H9 (cell line): ENCODE results near the gene TMTC2. TPM values are rescaled to one million over a fixed set of nuclear protein-coding genes. Genes with fewer than 3 reads are reported as not detected.

Source experiments
- DNase-seq: peaks from one replicate; pipeline ENCODE4 v3.0.0-alpha.2; 2017
- H2AFZ ChIP-seq: one replicate; pipeline ENCODE4 v1.6.1; 2013; ENCODE audit warnings: mild to moderate bottlenecking, low read length, control low read depth, moderate library complexity
- H2AK5ac ChIP-seq: 2 replicates; pipeline ENCODE4 v1.6.1; 2013; ENCODE audit warnings: low read length, control low read depth, mixed read lengths; ENCODE audit not compliant: insufficient read length
- H2BK120ac ChIP-seq: one replicate; pipeline ENCODE4 v1.6.1; 2013; ENCODE audit warnings: low read depth, mild to moderate bottlenecking, low read length, control low read depth, inconsistent platforms; ENCODE audit not compliant: poor library complexity, severe bottlenecking
- H2BK12ac ChIP-seq: 2 replicates; pipeline ENCODE4 v1.6.1; 2013; ENCODE audit warnings: low read length, control low read depth, mixed read lengths, low read depth; ENCODE audit not compliant: insufficient read length
- H2BK15ac ChIP-seq: 2 replicates; pipeline ENCODE4 v1.6.1; 2013; ENCODE audit warnings: low read depth, low read length, control low read depth
- H2BK20ac ChIP-seq: one replicate; pipeline ENCODE4 v1.6.1; 2013; ENCODE audit warnings: low read depth, mild to moderate bottlenecking, low read length, control low read depth, inconsistent platforms; ENCODE audit not compliant: poor library complexity, severe bottlenecking
- H2BK5ac ChIP-seq: 2 replicates; pipeline ENCODE4 v1.6.1; 2013; ENCODE audit warnings: low read length, control low read depth, mixed read lengths; ENCODE audit not compliant: insufficient read length
- H3K14ac ChIP-seq: 2 replicates; pipeline ENCODE4 v1.6.1; 2013; ENCODE audit warnings: low read length, control low read depth; ENCODE audit not compliant: insufficient read depth
- H3K18ac ChIP-seq: 2 replicates; pipeline ENCODE4 v1.6.1; 2013; ENCODE audit warnings: low read depth, mild to moderate bottlenecking, mixed read lengths, low read length, control low read depth; ENCODE audit not compliant: insufficient read length
- H3K23ac ChIP-seq: 2 replicates; pipeline ENCODE4 v1.6.1; 2013; ENCODE audit warnings: low read length, control low read depth, mixed read lengths, low read depth; ENCODE audit not compliant: insufficient read length
- H3K23me2 ChIP-seq: 2 replicates; pipeline ENCODE4 v1.6.1; 2013; ENCODE audit warnings: low read depth, mild to moderate bottlenecking, mixed read lengths, low read length, control low read depth; ENCODE audit not compliant: insufficient read length, poor library complexity, severe bottlenecking
- H3K27ac ChIP-seq: 2 replicates; pipeline ENCODE4 v1.5.1; 2013; ENCODE audit warnings: low read length, control low read depth, mixed read lengths, low read depth; ENCODE audit not compliant: insufficient read length
- H3K27me3 ChIP-seq: 2 replicates; pipeline ENCODE4 v1.6.1; 2013; ENCODE audit warnings: low read length, control low read depth, inconsistent platforms; ENCODE audit not compliant: insufficient read depth
- H3K4ac ChIP-seq: 2 replicates; pipeline ENCODE4 v1.6.1; 2013; ENCODE audit warnings: low read depth, mild to moderate bottlenecking, control low read depth, inconsistent platforms, low read length, moderate library complexity
- H3K4me1 ChIP-seq: 2 replicates; pipeline ENCODE4 v1.6.1; 2013; ENCODE audit warnings: low read length, control low read depth, inconsistent platforms; ENCODE audit not compliant: insufficient read depth
- H3K4me2 ChIP-seq: 2 replicates; pipeline ENCODE4 v1.6.1; 2013; ENCODE audit warnings: low read length, control low read depth, mixed read lengths; ENCODE audit not compliant: insufficient read length, insufficient read depth
- H3K56ac ChIP-seq: 2 replicates; pipeline ENCODE4 v1.6.1; 2013; ENCODE audit warnings: low read depth, mild to moderate bottlenecking, mixed read lengths, low read length, control low read depth; ENCODE audit not compliant: insufficient read length
- H3K79me1 ChIP-seq: 2 replicates; pipeline ENCODE4 v1.6.1; 2013; ENCODE audit warnings: low read depth, mild to moderate bottlenecking, moderate library complexity, low read length, control low read depth, inconsistent platforms; ENCODE audit not compliant: insufficient read depth, poor library complexity, severe bottlenecking
- H3K79me2 ChIP-seq: 2 replicates; pipeline ENCODE4 v1.6.1; 2013; ENCODE audit warnings: low read length, control low read depth, inconsistent platforms; ENCODE audit not compliant: insufficient read depth
- H3K9ac ChIP-seq: 2 replicates; pipeline ENCODE4 v1.6.1; 2013; ENCODE audit warnings: low read length, control low read depth, mixed read lengths; ENCODE audit not compliant: insufficient read length; ENCODE audit errors: extremely low read depth
- H3K9me3 ChIP-seq: one replicate; pipeline ENCODE4 v1.6.1; 2013; ENCODE audit warnings: low read depth, low read length, inconsistent platforms; ENCODE audit not compliant: control insufficient read depth
- H3T11ph ChIP-seq: one replicate; pipeline ENCODE4 v1.6.1; 2013; ENCODE audit warnings: mild to moderate bottlenecking, low read length, control low read depth, inconsistent platforms
- H4K20me1 ChIP-seq: one replicate; pipeline ENCODE4 v1.6.1; 2013; ENCODE audit not compliant: control insufficient read depth, insufficient read length, insufficient read depth
- H4K5ac ChIP-seq: 2 replicates; pipeline ENCODE4 v1.6.1; 2013; ENCODE audit warnings: low read depth, mild to moderate bottlenecking, mixed read lengths, low read length, control low read depth; ENCODE audit not compliant: insufficient read length
- H4K8ac ChIP-seq: replicated peaks from 2 replicates; pipeline ENCODE4 v1.6.1; 2013; ENCODE audit warnings: low read length, control low read depth, mixed read lengths, low read depth; ENCODE audit not compliant: insufficient read length
- H4K91ac ChIP-seq: 2 replicates; pipeline ENCODE4 v1.6.1; 2013; ENCODE audit warnings: low read depth, mild to moderate bottlenecking, moderate library complexity, mixed read lengths, low read length, control low read depth; ENCODE audit not compliant: insufficient read length
- H3K27ac Mint-ChIP-seq, 3 experiments: 2 replicates in 2 of 3; 3 replicates in 1 of 3; pipeline ENCODE4 v1.8.0; 2020 to 2021; ENCODE audit warnings: mixed read lengths in 3 of 3, mild to moderate bottlenecking in 1 of 3, moderate library complexity in 1 of 3
- H3K27me3 Mint-ChIP-seq: 2 replicates; pipeline ENCODE4 v1.8.0; 2021; ENCODE audit warnings: low read depth, mild to moderate bottlenecking, moderate library complexity, mixed read lengths
- H3K36me3 Mint-ChIP-seq, 3 experiments: 2 replicates in 2 of 3; 3 replicates in 1 of 3; pipeline ENCODE4 v1.8.0; 2020 to 2021; ENCODE audit warnings: low read depth in 3 of 3, mixed read lengths in 3 of 3; ENCODE audit not compliant: insufficient read depth in 1 of 3
- H3K4me1 Mint-ChIP-seq, 2 experiments: 2 replicates each; pipeline ENCODE4 v1.8.0; 2020; ENCODE audit warnings: mixed read lengths in 2 of 2
- H3K4me3 Mint-ChIP-seq, 2 experiments: 2 replicates in 1 of 2; 3 replicates in 1 of 2; pipeline ENCODE4 v1.8.0; 2020 to 2021; ENCODE audit warnings: mild to moderate bottlenecking in 2 of 2, mixed read lengths in 2 of 2, moderate library complexity in 1 of 2
- H3K9me3 Mint-ChIP-seq, 2 experiments: 2 replicates in 1 of 2; 3 replicates in 1 of 2; pipeline ENCODE4 v1.8.0; 2020; ENCODE audit warnings: mild to moderate bottlenecking in 2 of 2, mixed read lengths in 2 of 2, moderate library complexity in 1 of 2
- WGBS: extraction: QIAGEN DNeasy Blood & Tissue Kit; methylation state at CpG from one replicate; pipeline ENCODE4 v1.1.7; 2013; ENCODE audit warnings: missing lambda C conversion rate, low lambda C conversion rate, mixed read lengths; ENCODE audit not compliant: insufficient read length; ENCODE audit errors: extremely low coverage; 5-methylcytosine and 5-hydroxymethylcytosine counted together
- total RNA-seq: library from RNA; stranded (reverse); gene quantifications from 2 replicates; pipeline ENCODE4 v1.2.1, GENCODE V29; 2021
- TF ChIP-seq, protein P1 (sequence below): fragments of 200-600 bp; sonication (generic); conservative IDR thresholded peaks from 3 replicates; pipeline ENCODE4 v1.8.0; 2021; ENCODE audit warnings: antibody characterized with exemption, mild to moderate bottlenecking

Gene TMTC2
- total RNA-seq, 1 experiment from 2014 or later: 3.1 TPM

DNA sequence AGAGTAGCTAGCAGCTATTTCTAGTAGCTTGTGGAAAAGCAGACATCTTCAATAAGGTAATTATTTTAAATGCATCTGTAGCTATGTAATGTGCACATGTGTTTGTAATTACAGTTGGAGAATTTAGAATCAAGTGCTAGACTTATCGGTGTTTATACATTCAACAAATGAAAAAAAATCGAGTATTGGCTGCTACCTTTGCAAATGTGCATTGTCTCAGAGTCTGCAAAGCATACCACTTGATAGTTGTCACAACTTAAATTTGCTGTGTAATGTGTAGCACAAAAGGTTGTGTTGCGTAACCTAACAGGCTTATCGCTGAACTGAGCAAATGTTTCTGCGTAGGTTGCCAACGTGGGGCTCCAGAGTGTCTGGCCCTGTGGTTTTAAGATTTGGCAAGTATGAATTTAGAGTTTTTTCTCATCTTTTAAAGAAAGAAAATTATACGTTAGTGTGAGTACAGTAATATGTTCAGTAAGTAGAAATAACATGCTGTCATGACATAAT lies 44.3 kb downstream of the TMTC2 start:
- no peak overlapping the region for H4K5ac ChIP-seq
- H3K4me1 Mint-ChIP-seq: peaks cover 6% of the 10 kb centered on the region in 2 experiments; a peak in 3 of 4 replicates
- H3K4me2 ChIP-seq: no peak overlapping the region
- H2BK20ac ChIP-seq: no peak overlapping the region
- TF ChIP-seq, protein P1, sequence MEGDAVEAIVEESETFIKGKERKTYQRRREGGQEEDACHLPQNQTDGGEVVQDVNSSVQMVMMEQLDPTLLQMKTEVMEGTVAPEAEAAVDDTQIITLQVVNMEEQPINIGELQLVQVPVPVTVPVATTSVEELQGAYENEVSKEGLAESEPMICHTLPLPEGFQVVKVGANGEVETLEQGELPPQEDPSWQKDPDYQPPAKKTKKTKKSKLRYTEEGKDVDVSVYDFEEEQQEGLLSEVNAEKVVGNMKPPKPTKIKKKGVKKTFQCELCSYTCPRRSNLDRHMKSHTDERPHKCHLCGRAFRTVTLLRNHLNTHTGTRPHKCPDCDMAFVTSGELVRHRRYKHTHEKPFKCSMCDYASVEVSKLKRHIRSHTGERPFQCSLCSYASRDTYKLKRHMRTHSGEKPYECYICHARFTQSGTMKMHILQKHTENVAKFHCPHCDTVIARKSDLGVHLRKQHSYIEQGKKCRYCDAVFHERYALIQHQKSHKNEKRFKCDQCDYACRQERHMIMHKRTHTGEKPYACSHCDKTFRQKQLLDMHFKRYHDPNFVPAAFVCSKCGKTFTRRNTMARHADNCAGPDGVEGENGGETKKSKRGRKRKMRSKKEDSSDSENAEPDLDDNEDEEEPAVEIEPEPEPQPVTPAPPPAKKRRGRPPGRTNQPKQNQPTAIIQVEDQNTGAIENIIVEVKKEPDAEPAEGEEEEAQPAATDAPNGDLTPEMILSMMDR: no peak
- H3K4me1 ChIP-seq: no peaks in the 10 kb centered on the region
- no peak overlapping the region for H3K27ac ChIP-seq
- no peak overlapping the region for H3T11ph ChIP-seq
- H4K8ac ChIP-seq: no peak overlapping the region
- H3K79me2 ChIP-seq: no peaks in the 10 kb centered on the region
- H2BK5ac ChIP-seq: no peak overlapping the region
- no peaks in the 10 kb centered on the region for H3K23me2 ChIP-seq
- H3K4me3 Mint-ChIP-seq: no peak overlapping the region
- no peaks in the 10 kb centered on the region for H3K9me3 ChIP-seq
- H3K56ac ChIP-seq: no peak overlapping the region
- H3K18ac ChIP-seq: no peak overlapping the region
- no peak overlapping the region for H2BK15ac ChIP-seq
- H2BK120ac ChIP-seq: no peak overlapping the region
- H3K36me3 Mint-ChIP-seq: peaks cover 0 to 10% (median 6%) of the 10 kb centered on the region in 3 experiments; a peak in 6 of 7 replicates
- H3K79me1 ChIP-seq: no peaks in the 10 kb centered on the region
- peaks cover 0 to 3% of the 10 kb centered on the region in 2 experiments; a peak in 3 of 5 replicates for H3K9me3 Mint-ChIP-seq
- H3K23ac ChIP-seq: no peak overlapping the region
- no peak overlapping the region for H3K14ac ChIP-seq
- no peak for DNase-seq
- H3K4ac ChIP-seq: no peak overlapping the region
- no peak overlapping the region for H3K27ac Mint-ChIP-seq
- WGBS: 100% methylated on average over 1 of the region's 7 CpGs
- no peak overlapping the region for H4K91ac ChIP-seq
- no peak overlapping the region for H2AFZ ChIP-seq
- H3K9ac ChIP-seq: no peak overlapping the region
- no peaks in the 10 kb centered on the region for H4K20me1 ChIP-seq
- H2AK5ac ChIP-seq: no peak overlapping the region
- H2BK12ac ChIP-seq: no peak overlapping the region
- no peaks in the 10 kb centered on the region; the same call in 1 of the 2 replicates for H3K27me3 ChIP-seq
- H3K27me3 Mint-ChIP-seq: no peaks in the 10 kb centered on the region
